T-helper 2 cell (primary cell): ENCODE results near the gene BBS2.

ENCODE experiments used
- DNase-seq, 5 experiments: peaks; one replicate each; pipeline versions ENCODE4 v3.0.0 to v3.0.0-alpha.2; 2012 to 2022

BBS2 gene

DNA sequence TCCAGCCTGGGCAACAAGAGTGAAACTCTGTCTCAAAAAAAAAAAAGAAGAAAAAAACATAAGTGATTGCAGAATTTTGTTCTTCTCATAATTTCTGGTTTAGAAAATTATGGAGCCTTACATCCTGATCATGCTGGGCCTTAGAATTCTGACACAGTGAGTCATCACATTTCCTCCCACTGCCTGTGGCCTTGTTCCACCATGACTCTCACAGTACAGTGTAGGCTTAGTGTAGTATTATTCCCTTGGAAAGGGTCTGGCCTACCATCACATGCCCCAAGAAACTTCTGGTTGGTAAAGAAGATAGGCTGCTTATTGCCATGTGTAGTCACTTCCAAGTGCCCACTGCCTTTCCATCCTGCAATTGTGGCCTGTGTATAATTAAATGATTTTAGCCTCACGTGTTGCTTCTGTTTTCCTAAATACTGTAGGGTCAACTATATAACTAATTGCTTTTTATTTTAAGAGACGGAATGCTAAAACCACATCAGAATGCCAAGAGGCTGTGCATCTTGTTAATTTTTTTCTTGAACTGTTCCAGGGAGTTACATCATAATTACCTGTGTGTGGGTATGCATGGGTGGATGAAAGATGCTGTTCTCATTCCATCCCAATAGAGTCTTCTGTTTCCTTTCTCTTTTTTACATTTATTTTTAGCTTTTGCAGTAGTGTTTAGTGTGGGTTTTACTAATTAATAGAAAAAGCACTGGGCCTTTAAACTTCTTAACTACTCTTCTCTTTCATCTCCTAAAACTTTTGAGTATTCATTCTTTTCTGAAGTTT is 42.5 kb downstream of the BBS2 start:
- no peak for DNase-seq

GRCh38 chr16:56475201-56475600 is 44.6 kb downstream of the BBS2 start:
- no peak for DNase-seq

- no peak for DNase-seq
These were observed 49.2 kb downstream of the BBS2 start for GRCh38 chr16:56470666-56471065.

DNA sequence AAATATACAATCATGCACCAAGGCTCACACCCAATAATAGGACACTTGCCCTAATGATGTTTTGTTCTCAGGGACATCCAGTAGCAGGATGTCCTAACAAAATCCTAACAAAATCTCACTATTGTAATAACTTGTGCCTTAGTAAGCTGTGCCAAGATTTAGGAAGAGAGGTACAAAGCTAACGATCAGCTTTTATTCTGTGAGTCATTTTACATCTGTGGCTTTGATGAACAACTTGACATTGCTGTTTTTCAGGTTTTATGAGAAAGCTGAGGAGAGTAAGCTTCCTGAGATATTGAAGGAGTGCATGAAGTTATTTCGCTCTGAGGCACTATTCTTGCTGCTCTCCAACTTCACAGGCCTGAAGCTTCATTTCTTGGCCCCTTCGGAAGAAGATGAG is 49.6 kb downstream of the BBS2 start:
- DNase-seq, result no peak

DNA sequence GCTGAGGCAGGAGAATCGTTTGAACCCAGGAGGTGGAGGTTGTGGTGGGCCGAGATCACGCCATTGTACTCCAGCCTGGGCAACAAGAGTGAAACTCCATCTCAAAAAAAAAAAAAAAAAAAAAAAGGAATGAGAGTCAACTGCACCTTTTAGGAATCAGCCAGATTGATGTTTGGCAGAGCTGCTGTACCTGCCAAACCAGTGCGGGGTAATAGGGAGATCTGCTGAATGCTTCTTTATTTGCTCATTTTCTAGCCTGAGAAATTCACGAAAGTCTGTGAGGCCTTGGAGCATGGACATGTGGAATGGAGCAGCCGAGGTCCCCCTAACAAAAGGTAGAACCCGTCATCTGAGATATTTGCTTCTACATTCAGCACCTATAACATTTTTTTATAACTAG is 50.1 kb downstream of the BBS2 start:
- DNase-seq, result no peak

GRCh38 chr16:56468800-56469199 is 51.0 kb downstream of the BBS2 start:
- DNase-seq, result no peak

DNA sequence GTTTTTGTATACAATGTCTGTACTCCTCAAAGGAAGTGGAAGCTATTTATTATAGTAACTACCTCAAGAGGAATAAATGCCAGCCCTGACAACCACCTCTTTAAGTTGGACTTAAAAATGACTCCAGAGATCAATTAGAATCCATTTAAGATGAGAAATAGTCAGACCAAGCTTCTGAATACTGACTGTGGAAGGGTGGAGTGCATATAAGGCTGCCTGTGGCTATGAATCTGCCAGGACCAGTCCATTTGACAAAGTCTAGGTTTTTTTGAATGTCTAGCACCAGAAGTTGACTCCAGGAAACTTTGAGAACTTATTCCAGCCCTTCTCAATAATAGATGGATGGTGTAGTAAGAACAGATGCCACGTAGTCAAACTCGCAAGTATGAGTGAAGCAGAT is 53.5 kb downstream of the BBS2 start:
- no peak for DNase-seq

DNA sequence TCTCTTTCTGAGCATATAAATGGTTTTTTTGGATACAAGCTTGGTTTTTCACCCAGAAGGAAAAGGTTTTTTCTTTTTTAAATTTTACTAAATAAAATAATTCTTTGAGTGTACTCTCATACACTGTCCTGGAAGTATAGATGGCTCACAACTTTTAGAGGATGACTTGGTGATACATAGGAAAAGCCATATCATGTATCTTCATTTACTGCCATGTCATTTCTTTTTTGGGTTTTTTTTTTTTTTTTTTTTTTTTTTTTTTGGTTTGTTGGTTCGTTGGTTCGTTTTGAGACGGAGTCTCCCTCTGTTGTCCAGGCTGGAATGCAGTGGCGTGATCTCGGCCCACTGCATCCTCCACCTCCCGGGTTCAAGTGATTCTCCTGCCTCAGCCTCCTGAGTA is 56.7 kb downstream of the BBS2 start:
- no peak for DNase-seq

DNA sequence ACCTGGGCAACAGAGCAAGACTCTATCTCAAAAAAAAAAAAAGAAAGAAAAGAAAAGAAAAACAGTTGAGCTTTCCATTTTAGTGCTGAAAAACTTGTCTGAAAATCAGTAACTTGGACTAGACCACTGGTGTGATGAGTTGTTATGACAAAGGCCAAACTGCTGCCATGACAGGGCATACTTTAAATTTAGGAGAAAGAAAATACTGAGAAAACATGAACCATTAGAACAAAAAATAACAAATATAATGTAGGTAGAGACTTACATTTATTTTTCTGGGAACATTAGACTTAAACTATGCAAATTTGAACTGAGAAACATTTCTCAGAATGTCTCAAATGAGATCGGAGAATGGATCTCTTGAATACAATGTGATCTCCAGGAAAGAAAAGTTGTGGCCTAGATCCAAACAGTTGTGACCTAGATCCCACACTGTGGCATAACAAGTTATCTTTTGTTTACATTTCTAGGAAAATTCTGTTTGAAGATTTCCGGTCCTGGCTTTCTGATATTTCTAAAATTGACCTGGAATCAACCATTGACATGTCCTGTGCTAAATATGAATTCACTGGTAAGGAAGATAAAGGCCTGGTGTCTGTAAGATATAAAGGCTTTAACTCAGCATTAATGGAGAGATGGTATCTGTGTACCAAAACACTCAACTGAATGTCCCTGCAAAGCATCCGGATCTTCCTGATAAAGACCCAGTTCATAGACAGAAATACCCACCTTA is 57.6 kb downstream of the BBS2 start:
- DNase-seq, result no peak

- no peak for DNase-seq
These were observed 59.7 kb downstream of the BBS2 start for GRCh38 chr16:56460101-56460500.

GRCh38 chr16:56457927-56458470 is 61.8 kb downstream of the BBS2 start:
- no peak for DNase-seq

GRCh38 chr16:56451753-56452689 is 67.8 kb downstream of the BBS2 start:
- DNase-seq, result peak in 1 of 5 experiments; percentile 26

DNA sequence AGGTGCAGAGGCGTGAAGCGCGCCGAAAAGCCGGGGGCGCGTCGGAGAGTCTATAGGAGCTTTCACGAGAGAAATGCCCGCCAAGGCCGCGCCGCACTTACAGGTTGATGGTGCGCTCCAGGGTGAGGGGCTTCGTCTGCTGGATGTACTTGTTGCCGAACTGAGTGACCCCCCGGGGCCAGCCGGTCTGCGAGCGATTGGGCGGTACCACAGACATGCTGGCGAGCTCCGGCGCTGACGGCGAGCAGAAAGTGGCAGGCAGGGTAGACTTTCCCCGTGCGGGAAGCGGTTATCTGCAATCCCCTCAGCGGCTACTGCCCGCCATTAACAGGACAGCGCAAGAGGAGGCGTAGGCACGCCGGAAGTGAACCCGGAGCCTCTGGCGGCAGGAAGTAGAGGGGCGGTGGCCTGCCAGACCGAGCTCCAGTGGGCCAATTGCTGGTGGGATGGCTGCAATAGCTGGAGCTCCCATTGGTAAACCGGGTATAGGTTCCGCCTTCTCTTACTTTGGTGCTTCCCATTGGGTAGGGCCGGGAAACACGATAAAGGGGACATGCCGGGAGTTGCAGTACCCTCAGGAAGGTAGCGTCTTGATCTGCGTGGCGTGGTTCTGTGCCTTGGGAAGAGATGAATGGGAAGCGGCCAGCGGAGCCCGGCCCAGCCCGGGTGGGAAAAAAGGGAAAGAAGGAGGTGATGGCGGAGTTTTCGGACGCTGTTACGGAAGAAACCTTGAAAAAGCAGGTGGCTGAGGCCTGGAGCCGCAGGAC is 68.7 kb downstream of the BBS2 start, which contains the start of the genes NUDT21 and OGFOD1:
Gene NUDT21, minus strand, starts transcription at position 347 of the 767 bp plus-strand sequence. Its CDS starts 130 bp downstream, at position 217.
Gene OGFOD1, plus strand, starts transcription at position 569 of the 767 bp plus-strand sequence. Its CDS starts 59 bp downstream, at position 628.
- DNase-seq, result peak; percentile 76 to 99 (median 90)

DNA sequence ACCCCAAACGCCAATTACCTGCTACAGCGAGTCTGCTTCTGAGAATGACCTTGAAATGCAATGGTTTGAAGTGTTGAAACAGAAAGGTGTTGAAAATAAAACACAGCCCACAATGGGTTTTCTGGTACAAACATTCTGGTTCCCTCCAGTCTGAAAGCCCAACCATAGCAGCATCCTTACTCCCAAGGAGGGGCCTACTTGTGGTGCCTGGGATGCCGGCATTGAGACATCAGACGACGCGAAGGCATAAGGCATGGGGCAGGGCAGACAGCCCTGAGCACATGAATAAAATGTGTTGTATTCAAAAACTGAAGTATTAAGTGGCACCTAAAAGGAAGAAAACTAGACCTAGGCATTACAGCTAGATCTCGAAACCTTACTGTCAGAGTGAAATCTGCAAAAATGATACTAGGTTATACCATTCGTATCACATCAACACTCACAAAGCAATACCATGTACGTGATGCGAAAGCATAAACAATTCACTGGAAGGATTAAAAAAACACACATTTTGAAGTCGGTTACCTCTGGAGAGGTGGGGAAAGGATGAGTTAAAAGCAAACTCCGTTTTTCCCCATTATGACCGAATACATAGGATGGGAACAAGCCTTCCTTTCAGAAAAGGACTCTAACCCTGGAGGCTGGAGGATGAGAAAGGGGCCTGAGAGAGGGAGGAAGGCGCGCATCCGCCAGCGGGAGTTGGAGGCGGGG is 69.4 kb downstream of the BBS2 start:
- peak in 2 of 5 experiments; percentile 2 to 43 for DNase-seq

DNA sequence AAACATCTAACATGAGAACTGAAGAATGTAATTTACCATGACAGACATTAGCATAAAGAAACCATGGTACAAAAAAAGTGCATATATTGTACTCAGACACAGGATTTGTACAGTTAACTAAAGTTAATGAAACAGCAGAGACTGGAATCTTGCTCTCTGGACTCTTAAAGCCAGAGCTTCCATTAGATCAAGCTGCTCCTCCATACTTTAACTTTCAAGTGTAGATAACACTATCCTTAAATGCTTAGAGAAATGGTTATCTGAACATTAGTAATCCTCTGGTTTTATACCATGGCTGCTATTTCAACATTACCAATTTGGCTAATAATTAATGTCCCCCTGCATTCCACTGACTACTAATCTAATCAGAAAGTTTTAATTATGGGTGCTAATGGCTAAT is 71.8 kb downstream of the BBS2 start:
- no peak for DNase-seq

GRCh38 chr16:56447286-56447685 is 72.5 kb downstream of the BBS2 start:
- DNase-seq, result peak in 1 of 5 experiments; percentile 53

GRCh38 chr16:56438038-56438437 is 81.8 kb downstream of the BBS2 start:
- no peak for DNase-seq

DNA sequence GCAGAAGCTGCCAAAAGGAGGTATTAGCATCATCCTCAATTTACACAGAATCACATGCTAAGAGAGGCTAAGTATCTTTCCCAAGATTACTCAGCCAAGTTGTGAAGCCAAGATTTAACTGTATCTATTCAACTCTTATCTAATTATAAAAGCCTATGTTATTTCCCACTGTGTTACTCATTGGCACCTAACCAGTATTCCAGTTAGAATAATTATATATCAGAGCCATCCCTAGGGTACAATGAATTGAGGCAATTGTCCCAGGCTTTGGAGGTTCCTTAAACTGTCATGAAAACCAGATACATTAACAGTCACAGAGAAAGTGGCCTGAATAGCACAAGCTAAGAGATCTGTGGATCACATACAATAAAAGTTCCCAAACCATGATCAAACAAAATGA is 83.6 kb downstream of the BBS2 start:
- no peak for DNase-seq
